Loucy (cell line): ENCODE results near the gene ZNF573.

ENCODE experiments used
- EZH2phosphoT487 ChIP-seq: fragments of 200-600 bp; IDR thresholded peaks from 2 replicates; pipeline ENCODE4 v1.6.1; 2018; ENCODE audit warnings: antibody characterized with exemption, mild to moderate bottlenecking, moderate library complexity, borderline replicate concordance
- TF ChIP-seq, protein P1 (sequence below): fragments of 200-600 bp; sonication (generic); conservative IDR thresholded peaks from 2 replicates; pipeline ENCODE4 v1.5.1; 2014; ENCODE audit warnings: mild to moderate bottlenecking, antibody characterized with exemption, low read length

DNA sequence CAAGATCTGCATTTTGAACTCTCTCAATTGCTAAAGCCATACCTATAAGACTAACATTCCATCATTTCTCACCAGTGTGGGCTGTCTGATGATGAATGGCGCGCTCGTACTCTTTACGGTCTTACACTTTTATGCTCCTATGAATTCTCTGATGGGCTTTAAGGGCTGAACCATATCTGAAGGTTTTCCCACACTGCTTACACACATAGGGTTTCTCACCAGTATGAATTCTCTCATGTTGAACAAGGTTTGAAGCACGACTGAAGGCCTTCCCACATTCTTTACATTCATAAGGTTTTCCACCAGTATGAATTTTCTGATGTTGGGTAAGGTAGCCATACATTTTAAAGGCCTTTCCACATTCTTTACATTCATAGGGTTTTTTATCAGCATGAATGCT is 41.0 kb downstream of the ZNF573 start:
- TF ChIP-seq, protein P1, sequence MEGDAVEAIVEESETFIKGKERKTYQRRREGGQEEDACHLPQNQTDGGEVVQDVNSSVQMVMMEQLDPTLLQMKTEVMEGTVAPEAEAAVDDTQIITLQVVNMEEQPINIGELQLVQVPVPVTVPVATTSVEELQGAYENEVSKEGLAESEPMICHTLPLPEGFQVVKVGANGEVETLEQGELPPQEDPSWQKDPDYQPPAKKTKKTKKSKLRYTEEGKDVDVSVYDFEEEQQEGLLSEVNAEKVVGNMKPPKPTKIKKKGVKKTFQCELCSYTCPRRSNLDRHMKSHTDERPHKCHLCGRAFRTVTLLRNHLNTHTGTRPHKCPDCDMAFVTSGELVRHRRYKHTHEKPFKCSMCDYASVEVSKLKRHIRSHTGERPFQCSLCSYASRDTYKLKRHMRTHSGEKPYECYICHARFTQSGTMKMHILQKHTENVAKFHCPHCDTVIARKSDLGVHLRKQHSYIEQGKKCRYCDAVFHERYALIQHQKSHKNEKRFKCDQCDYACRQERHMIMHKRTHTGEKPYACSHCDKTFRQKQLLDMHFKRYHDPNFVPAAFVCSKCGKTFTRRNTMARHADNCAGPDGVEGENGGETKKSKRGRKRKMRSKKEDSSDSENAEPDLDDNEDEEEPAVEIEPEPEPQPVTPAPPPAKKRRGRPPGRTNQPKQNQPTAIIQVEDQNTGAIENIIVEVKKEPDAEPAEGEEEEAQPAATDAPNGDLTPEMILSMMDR: no peak
- no peak for TF ChIP-seq EZH2phosphoT487
